Gastroesophageal sphincter (tissue), 3 donors: ENCODE results near the gene SRPK2.

Experiments used
- EP300 ChIP-seq: sonication (generic); formaldehyde crosslinking; IDR thresholded peaks from one replicate; pipeline ENCODE4 v1.6.1; 2017; ENCODE audit warnings: antibody characterized with exemption, mild to moderate bottlenecking
- POLR2A ChIP-seq, 2 donors: fragments of 450-650 bp; IDR thresholded peaks; one replicate each; pipeline ENCODE4 v1.6.1; 2017; ENCODE audit warnings: antibody characterized with exemption in 2 of 2, mild to moderate bottlenecking in 2 of 2, moderate library complexity in 1 of 2
- TF ChIP-seq, protein P1 (sequence below), 4 experiments: fragments of 200-600 bp in 2 of 4; fragments of 450-650 bp in 2 of 4; sonication (generic) in 1 of 4; IDR thresholded peaks; one replicate each; pipeline ENCODE4 v1.5.1; 2017 to 2019; ENCODE audit warnings: antibody characterized with exemption in 4 of 4, mild to moderate bottlenecking in 2 of 4, moderate library complexity in 2 of 4

GRCh38 chr7:105327201-105327600 lies 61.5 kb downstream of the SRPK2 start:
- TF ChIP-seq POLR2A (IDR thresholded peaks at IDR 0.05), result no peak
- TF ChIP-seq, protein P1, sequence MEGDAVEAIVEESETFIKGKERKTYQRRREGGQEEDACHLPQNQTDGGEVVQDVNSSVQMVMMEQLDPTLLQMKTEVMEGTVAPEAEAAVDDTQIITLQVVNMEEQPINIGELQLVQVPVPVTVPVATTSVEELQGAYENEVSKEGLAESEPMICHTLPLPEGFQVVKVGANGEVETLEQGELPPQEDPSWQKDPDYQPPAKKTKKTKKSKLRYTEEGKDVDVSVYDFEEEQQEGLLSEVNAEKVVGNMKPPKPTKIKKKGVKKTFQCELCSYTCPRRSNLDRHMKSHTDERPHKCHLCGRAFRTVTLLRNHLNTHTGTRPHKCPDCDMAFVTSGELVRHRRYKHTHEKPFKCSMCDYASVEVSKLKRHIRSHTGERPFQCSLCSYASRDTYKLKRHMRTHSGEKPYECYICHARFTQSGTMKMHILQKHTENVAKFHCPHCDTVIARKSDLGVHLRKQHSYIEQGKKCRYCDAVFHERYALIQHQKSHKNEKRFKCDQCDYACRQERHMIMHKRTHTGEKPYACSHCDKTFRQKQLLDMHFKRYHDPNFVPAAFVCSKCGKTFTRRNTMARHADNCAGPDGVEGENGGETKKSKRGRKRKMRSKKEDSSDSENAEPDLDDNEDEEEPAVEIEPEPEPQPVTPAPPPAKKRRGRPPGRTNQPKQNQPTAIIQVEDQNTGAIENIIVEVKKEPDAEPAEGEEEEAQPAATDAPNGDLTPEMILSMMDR (IDR thresholded peaks at IDR 0.05), result no peak
- TF ChIP-seq EP300, result no peak
